Measurements from ENCODE around the gene CAPZA1. TPM values are rescaled to one million over a fixed set of nuclear protein-coding genes. Genes with fewer than 3 reads are reported as not detected.

The CAPZA1 gene
- total and polyA plus RNA-seq, 10 donors = 105 to 354 (median 196) TPM

- TF ChIP-seq CTCF (IDR thresholded peaks at IDR 0.05 in 8 of 11, conservative IDR thresholded peaks at IDR 0.05 in 3 of 11) (peak in 1 of 11 experiments; percentile 13), POLR2A (IDR thresholded peaks at IDR 0.05) (no peak), POLR2AphosphoS5 (IDR thresholded peaks at IDR 0.05) (peak; percentile 70 to 91 (median 87))
- H3K9me3 ChIP-seq = no peaks in the 10 kb centered on the region
- H3K27ac ChIP-seq = peak within 1 kb of the TSS; percentile 79 to 94 (median 92)
- DNase-seq = peak; percentile 92
- H3K36me3 ChIP-seq = peaks cover 0 to 32% (median 25%) of the 10 kb centered on the region in 6 donors
- no peaks in the 10 kb centered on the region for H3K27me3 ChIP-seq (replicated peaks in 1 of 7)
- intact Hi-C loops (cut with DNase I; ENCODE audit: low total_unique reads) = loop anchor here (10.0 kb wide), 1 partner anchor 50 kb away; no protein-coding TSS in a partner anchor
- H3K4me1 ChIP-seq = peaks cover 18 to 60% (median 42%) of the 10 kb centered on the region in 6 donors
- peak within 1 kb of the TSS; percentile 73 to 95 (median 80) for H3K4me3 ChIP-seq
- 0 to 1% (median 1%) methylated on average over 26 to 30 of the region's 30 CpGs for WGBS, 5 donors
Observed at GRCh38 chr1:112674440-112674985, 54.9 kb downstream of the CAPZA1 start, which contains the start of gene MOV10. Gene MOV10, plus strand, starts transcription at chr1:112674659. Its CDS starts 254 bp downstream, at chr1:112674913.

GRCh38 chr1:112674986-112675727 is 55.5 kb downstream of the CAPZA1 start:
- H3K4me3 ChIP-seq = peak overlapping the region; percentile 73 to 95 (median 80)
- peaks cover 18 to 60% (median 42%) of the 10 kb centered on the region in 6 donors for H3K4me1 ChIP-seq
- peaks cover 0 to 26% (median 19%) of the 10 kb centered on the region in 6 donors for H3K36me3 ChIP-seq
- intact Hi-C loops (cut with DNase I; ENCODE audit: low total_unique reads) = loop anchor here (10.0 kb wide), 1 partner anchor 50 kb away; no protein-coding TSS in a partner anchor
- TF ChIP-seq POLR2A (IDR thresholded peaks at IDR 0.05) = no peak
- no peak for TF ChIP-seq CTCF (IDR thresholded peaks at IDR 0.05 in 8 of 11, conservative IDR thresholded peaks at IDR 0.05 in 3 of 11)
- no peak for TF ChIP-seq POLR2AphosphoS5 (IDR thresholded peaks at IDR 0.05)
- WGBS, 5 donors = 0 to 1% (median 1%) methylated on average over 27 to 68 of the region's 68 CpGs
- H3K27me3 ChIP-seq (replicated peaks in 1 of 7) = no peaks in the 10 kb centered on the region
- H3K9me3 ChIP-seq = no peaks in the 10 kb centered on the region
- peak; percentile 90 for DNase-seq
- H3K27ac ChIP-seq = peak overlapping the region; percentile 79 to 94 (median 92)

GRCh38 chr1:112675728-112676381 is 56.2 kb downstream of the CAPZA1 start:
- 47 to 61% (median 57%) methylated on average over 7 of the region's 7 CpGs for WGBS, 5 donors
- H3K27ac ChIP-seq = peak overlapping the region; percentile 79 to 94 (median 92)
- intact Hi-C loops (cut with DNase I; ENCODE audit: low total_unique reads) = loop anchor here (10.0 kb wide), 1 partner anchor 51 kb away; no protein-coding TSS in a partner anchor
- H3K4me1 ChIP-seq = peaks cover 18 to 60% (median 42%) of the 10 kb centered on the region in 6 donors
- no peak for DNase-seq
- no peaks in the 10 kb centered on the region for H3K9me3 ChIP-seq
- no peak for TF ChIP-seq POLR2AphosphoS5 (IDR thresholded peaks at IDR 0.05)
- no peak for TF ChIP-seq CTCF (IDR thresholded peaks at IDR 0.05 in 8 of 11, conservative IDR thresholded peaks at IDR 0.05 in 3 of 11)
- no peak for TF ChIP-seq POLR2A (IDR thresholded peaks at IDR 0.05)
- H3K36me3 ChIP-seq = peaks cover 0 to 19% (median 12%) of the 10 kb centered on the region in 6 donors
- peak overlapping the region; percentile 73 to 95 (median 80) for H3K4me3 ChIP-seq
- no peaks in the 10 kb centered on the region for H3K27me3 ChIP-seq (replicated peaks in 1 of 7)
